ENCODE measurements around the gene KCNQ1.

GRCh38 chr11:2662430-2663299 lies 217.9 kb downstream of the KCNQ1 start:
- no peak for TF ChIP-seq CTCF (conservative IDR thresholded peaks at IDR 0.05; ENCODE audit: low read depth in 2 of 2)
- TF ChIP-seq EZH2phosphoT487 (IDR thresholded peaks at IDR 0.05; ENCODE audit: unreplicated experiment): no peak
- no peak for TF ChIP-seq ETS1 (IDR thresholded peaks at IDR 0.05)
- no peak for TF ChIP-seq EZH2 (IDR thresholded peaks at IDR 0.05; ENCODE audit: low read depth, unreplicated experiment)
- TF ChIP-seq REST (IDR thresholded peaks at IDR 0.05; ENCODE audit: unreplicated experiment): no peak
- TF ChIP-seq JUNB (IDR thresholded peaks at IDR 0.05; ENCODE audit: unreplicated experiment): no peak
- no peak for TF ChIP-seq POLR2AphosphoS5 (IDR thresholded peaks at IDR 0.05; ENCODE audit: low read depth)
- TF ChIP-seq ZNF462 (CRISPR knock-in tag; IDR thresholded peaks at IDR 0.05): no peak
- TF ChIP-seq CREB1 (CRISPR knock-in tag; IDR thresholded peaks at IDR 0.05; ENCODE audit: low read depth): no peak
- no peak for TF ChIP-seq STAT1 (IDR thresholded peaks at IDR 0.05; ENCODE audit: unreplicated experiment)

Measured in GM23338 (cell line).